Small intestine (tissue), 7 donors: ENCODE data around the gene ASPSCR1. TPM values are rescaled to one million over a fixed set of nuclear protein-coding genes. Genes with fewer than 3 reads are reported as not detected.
A peak's percentile ranks its signal among the peaks of the same experiment; 100 is the strongest.
"Not testable (repeated sequence)": the region's sequence is repeated elsewhere in the genome, so short reads cannot be mapped to it uniquely, and the experiment has no call there.

Experiments used
- DNase-seq, 2 donors: peaks; one replicate each; pipeline versions ENCODE4 v3.0.0 to v3.0.0-alpha.2; 2013
- FAIRE-seq: peaks from 2 replicates; lab custom pipeline; 2012; peaks lifted over from hg19 to GRCh38; lab: Jason Lieb, UNC
- H3K27ac ChIP-seq, 3 donors: one replicate each; pipeline ENCODE4 v1.5.1; 2013; ENCODE audit warnings: low read length in 2 of 3, mild to moderate bottlenecking in 2 of 3, control low read depth in 1 of 3, inconsistent platforms in 1 of 3, low read depth in 1 of 3, moderate library complexity in 1 of 3
- H3K27me3 ChIP-seq, 3 donors: one replicate each; pipeline ENCODE4 v1.6.1; 2013; ENCODE audit warnings: low read length in 3 of 3, inconsistent platforms in 1 of 3; ENCODE audit not compliant: control insufficient read depth in 3 of 3, insufficient read depth in 3 of 3
- H3K36me3 ChIP-seq, 3 donors: one replicate each; pipeline ENCODE4 v1.6.1; 2013; ENCODE audit warnings: low read length in 3 of 3, inconsistent platforms in 1 of 3, low read depth in 1 of 3, mild to moderate bottlenecking in 1 of 3, moderate library complexity in 1 of 3; ENCODE audit not compliant: control insufficient read depth in 3 of 3, insufficient read depth in 2 of 3
- H3K4me1 ChIP-seq, 3 donors: one replicate each; pipeline ENCODE4 v1.6.1; 2013; ENCODE audit warnings: low read length in 2 of 3, inconsistent platforms in 1 of 3, low read depth in 1 of 3, mild to moderate bottlenecking in 1 of 3, moderate library complexity in 1 of 3; ENCODE audit not compliant: control insufficient read depth in 3 of 3, insufficient read depth in 2 of 3
- H3K4me3 ChIP-seq, 3 donors: one replicate each; pipeline ENCODE4 v1.5.1; 2013; ENCODE audit warnings: low read length in 3 of 3, control low read depth in 1 of 3, inconsistent platforms in 1 of 3, low read depth in 1 of 3, mild to moderate bottlenecking in 1 of 3, moderate library complexity in 1 of 3
- H3K9me3 ChIP-seq, 2 donors: one replicate each; pipeline ENCODE4 v1.6.1; 2013; ENCODE audit warnings: low read depth in 1 of 2, low read length in 1 of 2; ENCODE audit not compliant: control insufficient read depth in 2 of 2, insufficient read depth in 1 of 2
- WGBS, 3 donors: extraction: QIAGEN DNeasy Blood & Tissue Kit; methylation state at CpG; one replicate each; pipeline ENCODE4 v1.1.7; 2013; 5-methylcytosine and 5-hydroxymethylcytosine counted together
- polyA plus RNA-seq, 4 donors: library from polyadenylated mRNA; stranded (reverse) in 3 of 4; unstranded in 1 of 4; fragments of 200-250 nt in 3 of 4; fragments of 120-200 nt in 1 of 4; gene quantifications; one replicate each; pipeline versions ENCODE4 v1.2.1 to v1.2.3, GENCODE V29; 2013
- donor health status: healthy with polysubstance abuse.
- donor health status: control.
- donor health status: control.
- donor health status: Bipolar disorder and iron deficiency.
- donor health status: healthy.

ASPSCR1 gene
- polyA plus RNA-seq, 4 donors: 23.5 to 96.7 (median 47.5) TPM

GRCh38 chr17:82036634-82037091 lies 59.2 kb downstream of the ASPSCR1 start:
- H3K27me3 ChIP-seq: no peaks in the 10 kb centered on the region
- peak overlapping the region; percentile 90 to 98 (median 93) for H3K27ac ChIP-seq
- WGBS, 3 donors: 18 to 34% (median 23%) methylated on average over 23 of the region's 23 CpGs
- FAIRE-seq: no peak
- H3K4me1 ChIP-seq: peaks cover 3 to 24% (median 7%) of the 10 kb centered on the region in 3 donors
- no peaks in the 10 kb centered on the region for H3K9me3 ChIP-seq
- H3K36me3 ChIP-seq: peaks cover 0 to 33% (median 0%) of the 10 kb centered on the region in 3 donors
- peak overlapping the region; percentile 41 to 74 (median 57) for H3K4me3 ChIP-seq
- DNase-seq: no peak

- Histone ChIP-seq H3K27me3 (no peaks in the 10 kb centered on the region), H3K4me3 (peak within 1 kb of the TSS; percentile 41 to 74 (median 57)), H3K27ac (peak within 1 kb of the TSS; percentile 90 to 98 (median 93)), H3K36me3 (peaks cover 0 to 33% (median 0%) of the 10 kb centered on the region in 3 donors), H3K4me1 (peaks cover 3 to 20% (median 5%) of the 10 kb centered on the region in 3 donors), H3K9me3 (no peaks in the 10 kb centered on the region)
- whole genome bisulfite sequencing, 3 donors: 0 to 1% (median 1%) methylated on average over 59 to 92 of the region's 92 CpGs
- FAIRE-seq: no peak
- DNase-seq: peak; percentile 97 to 99
Measured at GRCh38 chr17:82037092-82037888, 59.9 kb downstream of the ASPSCR1 start, which contains the start of gene DCXR. Gene DCXR, minus strand, starts transcription at chr17:82037697. Its CDS starts 15 bp downstream, at chr17:82037682.

GRCh38 chr17:82037889-82038195 lies 60.4 kb downstream of the ASPSCR1 start:
- Histone ChIP-seq H3K4me1 (peaks cover 3 to 17% (median 5%) of the 10 kb centered on the region in 3 donors), H3K36me3 (peaks cover 0 to 30% (median 0%) of the 10 kb centered on the region in 3 donors), H3K27ac (peak overlapping the region in 2 of 3 donors; percentile 68 to 93), H3K4me3 (peak overlapping the region in 1 of 3 donors; percentile 21), H3K27me3 (no peaks in the 10 kb centered on the region), H3K9me3 (no peaks in the 10 kb centered on the region)
- 5 to 8% (median 6%) methylated on average over 10 of the region's 10 CpGs for WGBS, 3 donors
- DNase-seq (no peak), FAIRE-seq (no peak)

- not testable (repeated sequence) for H3K27me3 ChIP-seq, FAIRE-seq, DNase-seq, H3K9me3 ChIP-seq, H3K27ac ChIP-seq, H3K4me3 ChIP-seq
- peaks cover 0 to 22% (median 0%) of the 10 kb centered on the region in 3 donors for H3K36me3 ChIP-seq
- H3K4me1 ChIP-seq: peaks cover 3 to 17% (median 5%) of the 10 kb centered on the region in 3 donors
- WGBS, 3 donors: 84 to 87% (median 87%) methylated on average over 16 of the region's 16 CpGs
Measured at GRCh38 chr17:82038796-82039409, 61.5 kb downstream of the ASPSCR1 start.

- Histone ChIP-seq H3K36me3 (peaks cover 0 to 15% (median 0%) of the 10 kb centered on the region in 3 donors), H3K27ac (no peak overlapping the region), H3K27me3 (no peaks in the 10 kb centered on the region), H3K4me1 (peaks cover 3 to 17% (median 5%) of the 10 kb centered on the region in 3 donors), H3K9me3 (no peaks in the 10 kb centered on the region), H3K4me3 (no peak overlapping the region)
- DNase-seq (no peak), FAIRE-seq (no peak)
- WGBS, 3 donors: 85 to 95% (median 86%) methylated on average over 8 of the region's 8 CpGs
Measured at GRCh38 chr17:82039695-82040299, 62.4 kb downstream of the ASPSCR1 start.

- Histone ChIP-seq H3K27me3 (no peaks in the 10 kb centered on the region), H3K4me3 (no peak overlapping the region), H3K27ac (no peak overlapping the region), H3K9me3 (no peaks in the 10 kb centered on the region), H3K4me1 (peaks cover under 1 to 13% (median 3%) of the 10 kb centered on the region in 3 donors), H3K36me3 (peaks cover 0 to 5% (median 0%) of the 10 kb centered on the region in 3 donors)
- WGBS, 3 donors: 86 to 88% (median 86%) methylated on average over 17 of the region's 17 CpGs
- FAIRE-seq: no peak
- no peak for DNase-seq
Measured at GRCh38 chr17:82041144-82041814, 63.9 kb downstream of the ASPSCR1 start.

- Histone ChIP-seq H3K9me3 (no peaks in the 10 kb centered on the region), H3K27me3 (no peaks in the 10 kb centered on the region), H3K4me3 (no peak overlapping the region), H3K36me3 (peaks cover 0 to 14% (median 0%) of the 10 kb centered on the region in 3 donors), H3K4me1 (peaks cover 0 to 5% (median 0%) of the 10 kb centered on the region in 3 donors), H3K27ac (no peak overlapping the region)
- FAIRE-seq (no peak), DNase-seq (no peak)
- WGBS, 3 donors: 85 to 93% (median 92%) methylated on average over 9 of the region's 9 CpGs
Measured at GRCh38 chr17:82042649-82043048, 65.2 kb downstream of the ASPSCR1 start.
